HG03045 (cell line): Measurements from ENCODE around the gene HPS6.
"Not testable (repeated sequence)": the region's sequence is repeated elsewhere in the genome, so short reads cannot be mapped to it uniquely, and the experiment has no call there.

ENCODE experiments used
- ATAC-seq: cut with Tn5 transposase; IDR thresholded peaks from one replicate; pipeline ENCODE4 v1.9.1; 2021; ENCODE audit warnings: mild to moderate bottlenecking, moderate library complexity; ENCODE audit not compliant: unreplicated experiment

Gene HPS6

GRCh38 chr10:102064868-102065560, at the start of gene HPS6:
Gene HPS6, plus strand, starts transcription at chr10:102065349. Its CDS starts 126 bp downstream, at chr10:102065475.
- ATAC-seq, result peak; percentile 96

GRCh38 chr10:102016416-102016815, 48.7 kb upstream of the HPS6 start:
- ATAC-seq, result no peak

- ATAC-seq, result no peak
Observed at GRCh38 chr10:102017295-102017694, 47.9 kb upstream of the HPS6 start.

GRCh38 chr10:102020938-102021337, 44.2 kb upstream of the HPS6 start:
- no peak for ATAC-seq

GRCh38 chr10:102024799-102025198, 40.4 kb upstream of the HPS6 start:
- no peak for ATAC-seq

GRCh38 chr10:102027261-102027660, 37.9 kb upstream of the HPS6 start:
- ATAC-seq, result no peak

GRCh38 chr10:102033787-102034186, 31.4 kb upstream of the HPS6 start:
- no peak for ATAC-seq

GRCh38 chr10:102035807-102036206, 29.3 kb upstream of the HPS6 start:
- not testable (repeated sequence) for ATAC-seq

- no peak for ATAC-seq
Observed at GRCh38 chr10:102038410-102038809, 26.7 kb upstream of the HPS6 start.

GRCh38 chr10:102040305-102041050, 24.7 kb upstream of the HPS6 start:
- no peak for ATAC-seq

GRCh38 chr10:102045292-102045691, 19.9 kb upstream of the HPS6 start:
- no peak for ATAC-seq

GRCh38 chr10:102046095-102046494, 19.1 kb upstream of the HPS6 start:
- no peak for ATAC-seq

- ATAC-seq, result not testable (repeated sequence)
Observed at GRCh38 chr10:102054881-102055646, 10.1 kb upstream of the HPS6 start.

- peak; percentile 90 for ATAC-seq
Observed at GRCh38 chr10:102055647-102056419, 9.3 kb upstream of the HPS6 start, which contains the start of gene ARMH3. Gene ARMH3, minus strand, starts transcription at chr10:102056173. Its CDS starts 16,059 bp downstream, at chr10:102040114.

GRCh38 chr10:102059987-102060386, 5.2 kb upstream of the HPS6 start:
- ATAC-seq, result no peak

- ATAC-seq, result no peak
Observed at GRCh38 chr10:102064503-102064867, 664 bp upstream of the HPS6 start.

- peak; percentile 23 for ATAC-seq
Observed at GRCh38 chr10:102065561-102066398, 631 bp downstream of the HPS6 start.

GRCh38 chr10:102066399-102067088, 1.4 kb downstream of the HPS6 start:
- ATAC-seq, result no peak
